Esophagus squamous epithelium (tissue), 4 donors: ENCODE results near the gene GATAD2A.

ENCODE experiments used
- POLR2A ChIP-seq, 4 donors: fragments of 450-650 bp; IDR thresholded peaks; one replicate each; pipeline ENCODE4 v1.6.1; 2017; ENCODE audit warnings: antibody characterized with exemption in 4 of 4, mild to moderate bottlenecking in 4 of 4, moderate library complexity in 3 of 4
- TF ChIP-seq, protein P1 (sequence below), 6 experiments: fragments of 450-650 bp in 4 of 6; fragments of 200-600 bp in 2 of 6; sonication (generic) in 2 of 6; IDR thresholded peaks; one replicate each; pipeline ENCODE4 v1.5.1; 2016 to 2019; ENCODE audit warnings: antibody characterized with exemption in 6 of 6, mild to moderate bottlenecking in 4 of 6, moderate library complexity in 4 of 6

DNA sequence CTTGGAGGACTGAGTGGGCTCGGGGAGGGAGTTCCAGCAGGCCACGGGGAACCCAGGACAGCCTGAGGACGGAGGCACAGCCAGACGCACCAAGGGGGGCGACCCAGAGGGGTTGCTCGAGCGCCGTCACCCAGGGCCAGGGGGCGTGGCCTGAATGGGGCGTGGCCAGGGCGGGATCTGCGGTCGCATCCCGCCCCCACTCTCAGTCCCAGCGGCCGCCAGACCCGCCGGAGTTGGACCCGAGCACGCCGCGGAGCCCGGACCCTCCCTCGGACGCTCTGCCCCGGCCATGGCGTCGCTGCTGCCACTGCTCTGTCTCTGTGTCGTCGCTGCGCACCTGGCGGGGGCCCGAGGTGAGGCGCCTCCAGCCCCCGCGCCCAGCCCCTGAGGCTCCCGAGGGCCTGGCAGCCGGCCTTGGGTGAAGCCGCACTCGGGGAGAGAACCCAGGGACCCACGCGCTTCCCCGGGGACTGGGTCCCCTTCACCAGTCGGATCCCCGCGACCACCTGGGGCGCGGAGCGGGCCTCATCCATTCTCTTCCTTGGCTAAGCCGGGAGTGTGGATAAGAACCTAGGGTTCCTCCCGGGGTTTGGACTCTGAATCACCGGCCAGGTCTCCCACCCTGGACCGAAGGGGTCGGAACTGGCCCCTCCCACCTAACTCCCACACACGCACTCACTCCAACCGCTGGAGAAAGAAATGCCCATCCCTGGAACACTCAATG lies 132.7 kb downstream of the GATAD2A start, which contains the start of gene CILP2:
- TF ChIP-seq POLR2A (IDR thresholded peaks at IDR 0.05): no peak
- TF ChIP-seq, protein P1, sequence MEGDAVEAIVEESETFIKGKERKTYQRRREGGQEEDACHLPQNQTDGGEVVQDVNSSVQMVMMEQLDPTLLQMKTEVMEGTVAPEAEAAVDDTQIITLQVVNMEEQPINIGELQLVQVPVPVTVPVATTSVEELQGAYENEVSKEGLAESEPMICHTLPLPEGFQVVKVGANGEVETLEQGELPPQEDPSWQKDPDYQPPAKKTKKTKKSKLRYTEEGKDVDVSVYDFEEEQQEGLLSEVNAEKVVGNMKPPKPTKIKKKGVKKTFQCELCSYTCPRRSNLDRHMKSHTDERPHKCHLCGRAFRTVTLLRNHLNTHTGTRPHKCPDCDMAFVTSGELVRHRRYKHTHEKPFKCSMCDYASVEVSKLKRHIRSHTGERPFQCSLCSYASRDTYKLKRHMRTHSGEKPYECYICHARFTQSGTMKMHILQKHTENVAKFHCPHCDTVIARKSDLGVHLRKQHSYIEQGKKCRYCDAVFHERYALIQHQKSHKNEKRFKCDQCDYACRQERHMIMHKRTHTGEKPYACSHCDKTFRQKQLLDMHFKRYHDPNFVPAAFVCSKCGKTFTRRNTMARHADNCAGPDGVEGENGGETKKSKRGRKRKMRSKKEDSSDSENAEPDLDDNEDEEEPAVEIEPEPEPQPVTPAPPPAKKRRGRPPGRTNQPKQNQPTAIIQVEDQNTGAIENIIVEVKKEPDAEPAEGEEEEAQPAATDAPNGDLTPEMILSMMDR (IDR thresholded peaks at IDR 0.05): no peak
